SU-DHL-6 (cell line): Measurements from ENCODE around the gene CSPG4.

Experiments used
- CTCF ChIP-seq: fragments of 200-600 bp; sonication (generic); IDR thresholded peaks from one replicate; pipeline ENCODE4 v1.5.1; 2017; ENCODE audit warnings: antibody characterized with exemption, mild to moderate bottlenecking, low read length, moderate library complexity; ENCODE audit not compliant: insufficient read depth, poor library complexity, severe bottlenecking
- EZH2phosphoT487 ChIP-seq: fragments of 200-600 bp; sonication (generic), shearing (Covaris generic); conservative IDR thresholded peaks from 2 replicates; pipeline ENCODE4 v1.6.1; 2018; ENCODE audit warnings: mild to moderate bottlenecking, antibody characterized with exemption, low read length, moderate library complexity, mixed read lengths

- TF ChIP-seq CTCF (no peak), EZH2phosphoT487 (no peak)
Measured at GRCh38 chr15:75644376-75644775, 68.3 kb downstream of the CSPG4 start.
